ENCODE results near the gene FBXL14. TPM values are rescaled to one million over a fixed set of nuclear protein-coding genes. Genes with fewer than 3 reads are reported as not detected.
"Not testable (repeated sequence)": the region's sequence is repeated elsewhere in the genome, so short reads cannot be mapped to it uniquely, and the experiment has no call there.

Gene FBXL14
- total RNA-seq, 1 experiment from 2014 or later, result 11.9 TPM

DNA sequence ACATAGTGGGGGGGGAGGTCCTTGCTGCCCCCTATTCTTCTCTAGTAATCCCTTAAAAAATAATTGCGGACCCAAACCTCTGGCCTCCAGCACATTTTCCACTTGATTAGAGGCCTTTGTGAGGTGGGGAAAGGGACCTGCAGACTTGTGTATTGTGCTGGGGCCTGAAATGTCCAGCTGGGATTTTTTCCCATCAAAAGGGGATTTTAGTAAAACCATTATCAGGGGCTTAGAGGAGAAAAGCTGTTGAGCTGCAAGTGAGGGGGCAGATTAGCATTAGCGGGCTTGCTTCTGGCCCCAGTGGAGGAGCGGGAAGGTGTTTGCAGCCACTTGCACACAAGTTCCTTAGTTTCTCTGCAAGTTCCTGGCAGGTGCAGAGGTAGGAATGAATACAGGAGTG lies 13.9 kb downstream of the FBXL14 start:
- no peak for DNase-seq (ENCODE audit: low read depth)
- in situ Hi-C loops (cut with HindIII; ENCODE audit: low pct_unique_long_range_greater_than_20kb, low sequenced_read_pairs), result no loop called here

DNA sequence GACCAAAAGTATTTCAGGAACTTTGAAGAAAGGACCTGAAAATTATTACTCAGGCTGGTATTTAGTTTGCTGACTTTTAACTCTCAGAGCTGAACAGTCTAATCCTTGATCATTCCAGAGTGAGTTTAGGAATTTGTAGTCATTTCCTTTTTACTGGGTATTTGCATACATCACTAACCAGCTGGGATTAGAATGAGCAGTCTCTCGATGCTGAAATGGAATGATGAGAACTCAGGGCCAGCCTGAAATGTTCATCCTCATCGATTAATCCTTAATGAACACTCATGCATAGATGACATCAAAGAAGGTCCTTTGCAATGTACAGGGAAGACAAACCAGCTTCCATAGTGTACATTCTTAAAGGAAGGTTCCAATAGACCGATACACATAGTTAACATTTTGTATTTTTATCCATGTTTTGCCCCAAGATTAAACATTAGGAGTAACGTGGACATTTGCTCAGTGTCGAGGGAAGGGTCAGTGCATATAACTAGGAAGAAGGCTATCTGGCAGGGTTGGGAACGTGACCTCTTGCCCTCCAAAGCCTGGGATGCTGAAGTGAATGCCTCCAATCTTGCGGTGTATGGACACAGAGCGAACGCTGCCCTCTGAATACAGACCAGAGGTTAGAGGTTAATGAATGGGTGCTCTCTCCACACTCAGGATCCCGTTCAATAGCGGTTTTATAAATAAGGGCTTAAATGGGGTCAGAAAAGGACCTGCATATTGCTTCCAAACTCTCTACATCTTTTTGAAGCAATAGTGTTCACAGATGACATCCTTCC lies 14.5 kb downstream of the FBXL14 start:
- in situ Hi-C loops (cut with HindIII; ENCODE audit: low pct_unique_long_range_greater_than_20kb, low sequenced_read_pairs), result no loop called here
- DNase-seq (ENCODE audit: low read depth), result no peak

DNA sequence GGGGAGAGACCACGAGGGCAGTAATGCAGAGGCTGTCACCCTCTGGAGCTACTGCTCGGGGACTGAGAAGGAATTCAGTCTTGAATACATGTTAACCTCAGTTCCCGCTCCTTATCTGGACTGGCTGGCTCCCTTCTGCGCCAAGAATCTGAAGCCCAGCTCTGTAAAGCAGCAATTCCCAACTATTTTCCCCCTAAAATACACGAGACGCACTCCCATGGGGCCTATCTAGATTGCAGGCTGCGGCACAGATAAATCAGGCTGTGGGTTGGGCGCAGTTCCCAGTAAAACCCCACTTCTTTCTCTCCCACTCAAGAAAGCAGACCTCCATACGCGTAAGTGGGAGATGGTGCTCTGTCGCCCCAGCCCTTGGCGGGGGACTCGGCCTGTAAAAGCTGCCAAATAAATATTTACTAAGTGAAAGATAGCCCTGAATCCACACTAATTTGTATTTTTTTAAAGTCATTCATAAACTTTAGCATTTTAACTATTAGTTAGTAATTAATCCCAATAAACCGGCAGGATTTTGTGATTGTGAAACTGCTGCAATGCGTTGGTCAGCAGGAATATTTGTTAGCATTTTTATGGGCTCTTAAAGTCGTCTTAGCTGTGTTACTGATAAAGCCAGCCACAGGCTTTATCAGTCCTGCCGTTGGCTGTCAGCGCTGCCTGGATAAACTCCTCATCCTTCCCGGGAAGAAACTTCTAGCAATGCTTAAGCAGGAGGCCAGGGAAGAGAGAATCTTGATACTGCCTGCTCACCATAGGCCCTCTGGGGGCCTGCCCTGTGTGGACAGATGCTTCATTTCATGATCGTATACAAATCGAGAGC lies 17.8 kb downstream of the FBXL14 start:
- no peak for DNase-seq (ENCODE audit: low read depth)
- in situ Hi-C loops (cut with HindIII; ENCODE audit: low pct_unique_long_range_greater_than_20kb, low sequenced_read_pairs), result no loop called here

DNA sequence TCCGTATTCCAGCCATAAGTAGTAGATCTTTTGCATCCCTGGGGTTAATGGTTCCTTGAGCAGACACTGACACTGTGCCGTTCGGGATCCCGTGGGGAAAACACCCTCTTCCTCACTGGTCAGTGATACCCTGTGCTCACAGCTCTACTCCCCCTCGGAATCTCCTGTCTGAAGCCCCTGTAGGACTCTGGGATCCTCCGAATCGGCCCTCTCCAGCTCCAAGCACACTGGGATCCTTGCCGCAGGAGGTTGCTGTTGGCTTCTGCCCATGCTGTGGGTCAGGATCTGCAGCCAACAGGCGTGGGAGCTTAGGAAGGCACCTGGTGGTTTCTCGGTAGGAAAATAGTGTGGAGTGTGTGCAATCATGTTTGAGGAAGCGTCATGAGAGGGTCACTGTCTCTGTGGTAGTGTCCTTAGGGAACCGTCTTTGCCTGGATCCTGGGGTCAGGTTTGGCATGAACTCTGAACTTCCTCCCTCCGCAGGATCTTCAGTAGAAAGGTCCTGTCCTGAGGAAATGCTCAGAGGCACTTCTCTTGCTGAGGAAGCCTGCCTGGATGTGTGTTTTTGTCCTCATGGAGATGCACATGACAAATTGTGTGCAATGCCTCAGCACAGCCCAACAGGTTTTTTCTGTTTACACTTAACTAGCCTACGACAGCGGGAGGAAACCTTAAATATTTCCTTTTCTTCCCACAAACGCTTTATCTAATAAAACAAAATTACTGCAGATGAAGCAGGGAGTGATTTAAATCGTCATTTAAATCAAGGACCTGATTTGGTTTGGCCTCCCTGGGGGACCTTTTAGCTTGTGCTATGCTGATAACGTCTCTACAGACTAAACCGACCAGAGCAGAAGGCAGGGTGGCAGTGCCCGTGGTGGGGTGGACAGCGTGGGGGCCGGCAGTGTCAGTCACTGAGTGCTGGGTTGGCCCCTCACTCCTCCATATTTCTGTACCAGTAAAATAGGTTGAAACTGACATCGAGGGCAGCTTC lies 18.7 kb downstream of the FBXL14 start:
- no peak for DNase-seq (ENCODE audit: low read depth)
- in situ Hi-C loops (cut with HindIII; ENCODE audit: low pct_unique_long_range_greater_than_20kb, low sequenced_read_pairs), result no loop called here

DNA sequence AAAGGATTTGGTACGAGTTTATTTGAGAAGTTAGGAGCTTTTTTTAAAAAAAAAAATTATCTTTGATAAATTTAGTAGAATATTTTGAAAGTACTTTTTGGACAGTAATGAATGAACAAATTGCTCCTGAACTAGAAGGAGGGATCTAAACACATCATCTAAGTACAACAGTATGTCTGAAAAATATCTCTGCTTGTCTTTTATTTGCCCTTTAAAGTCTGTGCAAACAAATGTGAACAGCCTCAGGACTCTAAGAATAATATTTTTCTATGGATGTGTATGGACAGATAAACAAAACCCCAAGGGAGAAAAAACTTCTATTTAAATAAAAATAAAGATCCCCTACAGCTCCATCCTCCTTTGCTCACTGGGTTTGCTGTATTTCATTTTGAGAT lies 19.5 kb downstream of the FBXL14 start:
- in situ Hi-C loops (cut with HindIII; ENCODE audit: low pct_unique_long_range_greater_than_20kb, low sequenced_read_pairs), result loop anchor here (25.0 kb wide), 1 partner anchor 463 kb away; no protein-coding TSS in a partner anchor
- no peak for DNase-seq (ENCODE audit: low read depth)

DNA sequence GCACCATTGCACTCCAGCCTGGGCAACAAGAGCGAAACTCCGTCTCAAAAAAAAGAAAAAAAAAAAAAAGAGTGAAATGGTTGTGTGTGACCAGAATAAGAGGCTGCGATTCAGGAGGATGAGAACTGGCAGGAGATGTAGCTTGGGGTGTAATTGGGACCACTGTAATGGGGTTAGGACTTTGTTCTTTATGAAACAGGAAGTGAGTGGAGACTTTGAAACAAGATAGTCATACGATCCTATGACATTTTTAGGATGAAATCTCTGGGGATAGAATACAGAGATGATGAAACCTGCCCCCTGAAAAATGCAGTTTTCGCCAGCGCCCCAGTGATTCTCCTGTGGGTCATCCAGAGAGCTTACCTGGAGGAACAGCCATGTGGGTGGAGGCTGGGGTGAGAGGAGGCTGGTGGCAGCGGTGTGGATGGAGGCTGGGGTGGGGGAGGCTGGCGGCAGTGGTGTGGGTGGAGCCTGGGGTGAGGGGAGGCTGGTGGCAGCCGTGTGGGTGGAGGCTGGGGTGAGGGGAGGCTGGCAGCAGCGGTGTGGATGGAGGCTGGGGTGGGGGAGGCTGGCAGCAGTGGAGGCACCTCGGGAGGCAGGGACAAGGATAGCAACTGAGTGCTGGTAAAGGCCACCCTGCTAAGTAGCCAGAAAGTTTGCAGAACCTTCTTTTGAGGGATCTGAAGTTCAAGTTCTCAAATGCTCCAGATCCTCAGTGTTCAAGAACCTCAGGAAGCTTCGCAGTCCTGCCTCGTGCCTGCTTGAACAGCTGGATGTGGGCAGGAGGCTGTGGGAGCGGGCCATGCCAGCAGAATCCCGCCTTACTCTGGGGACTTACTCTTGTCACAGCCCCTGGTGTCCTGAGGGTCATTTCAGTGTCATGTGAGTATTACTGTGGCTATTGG lies 20.2 kb downstream of the FBXL14 start:
- no peak for DNase-seq (ENCODE audit: low read depth)

DNA sequence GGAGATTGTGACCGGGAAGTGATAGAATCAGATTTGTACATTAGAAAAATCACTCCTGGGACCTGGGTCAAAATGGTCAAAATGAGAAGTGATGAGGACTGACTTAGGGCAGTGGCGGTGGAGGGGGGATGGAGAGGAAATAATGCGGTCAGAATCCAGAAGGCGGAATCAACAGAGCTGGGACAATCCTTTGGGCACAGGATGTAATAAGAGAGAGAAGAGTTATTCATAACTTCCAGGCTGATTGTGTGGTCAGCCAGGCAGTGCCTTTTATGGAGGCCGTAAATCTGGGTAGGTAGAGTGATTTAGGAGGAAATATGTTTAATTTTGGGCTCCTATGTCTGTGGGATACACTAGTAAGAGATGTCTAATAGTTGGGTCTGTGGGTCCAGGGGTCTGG lies 21.6 kb downstream of the FBXL14 start:
- in situ Hi-C loops (cut with HindIII; ENCODE audit: low pct_unique_long_range_greater_than_20kb, low sequenced_read_pairs), result loop anchor here (25.0 kb wide), 1 partner anchor 460 kb away; no protein-coding TSS in a partner anchor

More for the DNA sequence above, 20.2 kb downstream of the FBXL14 start:
- in situ Hi-C loops (cut with HindIII; ENCODE audit: low pct_unique_long_range_greater_than_20kb, low sequenced_read_pairs), result loop anchor here (25.0 kb wide), 1 partner anchor 462 kb away; no protein-coding TSS in a partner anchor

DNA sequence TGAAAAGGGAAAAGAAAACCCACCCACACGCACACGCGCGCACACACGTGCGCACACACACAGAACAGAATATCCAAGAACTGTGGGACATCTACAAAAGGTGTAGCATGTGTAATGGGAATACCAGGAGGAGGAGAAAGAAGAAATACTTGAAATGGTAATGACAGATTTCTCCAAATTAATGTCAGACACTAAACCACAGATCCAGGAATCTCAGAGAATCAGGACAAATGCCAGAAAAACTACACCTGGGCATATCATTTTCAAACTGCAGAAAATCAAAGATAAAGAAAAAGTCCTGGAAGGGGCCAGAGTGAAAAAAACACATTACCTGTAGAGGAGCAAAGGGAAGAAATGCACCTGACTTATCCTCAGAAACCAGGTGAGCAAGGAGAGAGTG lies 26.5 kb downstream of the FBXL14 start:
- no peak for DNase-seq (ENCODE audit: low read depth)
- in situ Hi-C loops (cut with HindIII; ENCODE audit: low pct_unique_long_range_greater_than_20kb, low sequenced_read_pairs), result loop anchor here (25.0 kb wide), 1 partner anchor 456 kb away; no protein-coding TSS in a partner anchor

More for the DNA sequence above, 21.6 kb downstream of the FBXL14 start:
- DNase-seq (ENCODE audit: low read depth), result no peak

DNA sequence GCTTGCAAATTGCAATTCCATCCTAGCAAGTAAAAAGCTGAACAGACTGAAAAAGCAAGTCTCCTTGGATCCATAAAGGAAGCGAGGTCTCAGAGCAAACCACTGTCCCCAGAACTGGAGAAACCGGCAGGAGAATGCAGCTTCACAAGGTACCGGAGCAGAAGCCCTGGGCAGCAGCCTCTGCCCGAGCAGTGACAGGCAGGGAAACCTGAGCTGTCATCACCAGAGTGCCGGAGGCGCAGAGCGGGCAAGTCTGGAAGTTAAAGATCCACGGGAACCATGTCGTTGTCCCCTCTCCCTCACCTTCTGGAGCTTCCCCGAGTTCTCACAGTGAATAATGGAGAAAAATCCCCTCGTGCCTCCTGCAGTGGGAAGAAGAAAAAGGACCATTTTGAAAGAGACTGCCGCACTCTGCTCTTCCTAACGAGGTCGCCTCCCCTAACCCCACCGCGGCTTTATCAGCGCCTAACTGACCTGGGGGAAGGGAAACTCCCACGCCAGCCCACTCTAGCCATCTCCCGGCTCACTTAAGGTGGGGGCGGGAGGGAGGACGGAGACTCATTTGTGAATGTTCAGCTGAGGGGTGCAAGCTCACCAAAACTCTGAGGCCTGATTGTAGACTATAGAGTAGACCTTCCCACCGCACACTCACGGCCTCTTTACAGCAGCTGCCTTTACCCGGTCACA lies 27.8 kb downstream of the FBXL14 start:
- in situ Hi-C loops (cut with HindIII; ENCODE audit: low pct_unique_long_range_greater_than_20kb, low sequenced_read_pairs), result loop anchor here (25.0 kb wide), 1 partner anchor 454 kb away; no protein-coding TSS in a partner anchor
- DNase-seq (ENCODE audit: low read depth), result no peak

DNA sequence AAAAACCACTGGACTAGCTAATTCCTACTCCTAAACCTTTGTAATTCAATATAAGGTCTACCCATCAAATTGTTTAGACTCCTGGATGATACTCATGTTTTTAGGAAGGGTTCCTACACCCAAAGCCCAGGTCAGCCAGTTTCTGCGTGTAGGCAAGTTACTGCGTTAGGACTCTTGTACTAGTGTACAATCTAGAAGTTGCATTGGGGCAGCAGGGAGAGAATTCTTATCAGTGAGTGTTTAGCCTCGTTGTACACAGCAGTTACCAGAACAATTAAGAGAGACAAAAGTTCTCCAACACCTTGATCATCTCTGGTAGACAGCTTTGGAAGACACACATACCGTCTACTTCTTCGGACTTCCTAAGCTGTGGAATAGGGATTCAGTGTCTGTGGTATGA lies 29.2 kb downstream of the FBXL14 start:
- in situ Hi-C loops (cut with HindIII; ENCODE audit: low pct_unique_long_range_greater_than_20kb, low sequenced_read_pairs), result loop anchor here (25.0 kb wide), 1 partner anchor 453 kb away; no protein-coding TSS in a partner anchor
- DNase-seq (ENCODE audit: low read depth), result no peak

DNA sequence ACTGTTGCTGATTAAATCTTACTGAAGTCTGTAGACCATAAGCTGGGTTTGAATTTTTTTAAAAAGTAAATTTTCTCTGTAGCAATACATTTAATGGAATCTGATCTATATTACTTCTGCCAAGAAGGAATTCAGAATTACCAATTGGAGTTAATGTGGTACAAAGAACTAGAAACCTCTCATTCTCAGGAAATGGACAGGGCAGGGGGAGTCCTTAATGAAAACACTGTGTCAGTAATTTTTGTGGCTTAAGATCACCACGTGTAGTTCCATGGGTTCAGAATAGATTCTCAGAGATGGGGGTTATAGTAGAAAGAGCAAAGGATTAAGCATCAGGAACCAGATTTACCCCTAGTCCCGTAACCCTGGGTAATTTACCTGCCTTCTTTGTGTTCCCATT lies 30.3 kb downstream of the FBXL14 start:
- no peak for DNase-seq (ENCODE audit: low read depth)
- in situ Hi-C loops (cut with HindIII; ENCODE audit: low pct_unique_long_range_greater_than_20kb, low sequenced_read_pairs), result loop anchor here (25.0 kb wide), 1 partner anchor 452 kb away; no protein-coding TSS in a partner anchor

DNA sequence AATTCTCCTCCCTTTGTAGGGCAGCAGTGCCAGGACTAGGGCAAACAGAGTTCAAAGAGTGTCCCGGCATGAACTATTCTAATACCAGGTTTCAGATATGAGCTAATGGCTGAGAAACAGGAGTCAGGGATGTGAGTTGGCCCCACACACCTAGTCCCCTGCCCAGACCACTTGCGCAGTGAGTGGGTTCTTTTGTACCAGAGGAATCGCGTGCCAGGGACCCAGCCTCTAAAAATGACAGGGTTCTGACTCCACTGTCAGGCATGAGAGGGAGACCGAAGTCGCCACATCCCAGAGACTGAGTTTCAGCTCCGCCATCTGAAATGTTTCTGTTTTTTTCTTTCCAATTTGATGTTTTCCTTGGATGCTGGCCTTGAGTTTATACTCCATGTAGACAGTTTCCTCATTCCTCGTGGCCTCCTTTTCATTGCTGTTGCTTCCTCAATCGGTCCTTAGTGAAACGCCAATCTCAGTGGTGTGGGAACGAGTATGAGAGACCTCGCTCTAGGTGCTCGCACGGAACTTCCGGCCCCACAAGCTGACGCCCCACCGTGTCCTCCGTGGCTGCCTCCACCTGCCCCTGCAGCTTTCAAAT lies 31.5 kb downstream of the FBXL14 start:
- DNase-seq (ENCODE audit: low read depth), result no peak
- in situ Hi-C loops (cut with HindIII; ENCODE audit: low pct_unique_long_range_greater_than_20kb, low sequenced_read_pairs), result loop anchor here (25.0 kb wide), 1 partner anchor 451 kb away; no protein-coding TSS in a partner anchor

DNA sequence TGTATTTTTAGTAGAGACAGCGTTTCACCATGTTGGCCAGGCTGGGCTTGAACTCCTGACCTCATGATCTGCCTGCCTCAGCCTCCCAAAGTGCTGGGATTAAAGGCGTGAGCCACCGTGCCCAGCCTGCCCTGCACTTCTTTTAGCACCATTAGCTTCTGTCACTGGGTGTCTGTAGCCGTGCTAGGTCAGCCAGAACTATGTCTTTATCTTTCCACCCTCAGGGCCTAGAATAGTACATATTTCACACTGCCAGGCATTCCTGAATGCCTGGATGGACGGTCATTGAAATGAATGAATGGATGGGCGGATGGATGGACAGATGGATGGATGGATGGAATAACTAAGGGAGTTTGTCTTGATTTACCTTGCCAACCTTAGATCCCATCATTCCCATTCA lies 33.7 kb downstream of the FBXL14 start:
- DNase-seq (ENCODE audit: low read depth), result no peak
- in situ Hi-C loops (cut with HindIII; ENCODE audit: low pct_unique_long_range_greater_than_20kb, low sequenced_read_pairs), result loop anchor here (25.0 kb wide), 1 partner anchor 448 kb away; no protein-coding TSS in a partner anchor

DNA sequence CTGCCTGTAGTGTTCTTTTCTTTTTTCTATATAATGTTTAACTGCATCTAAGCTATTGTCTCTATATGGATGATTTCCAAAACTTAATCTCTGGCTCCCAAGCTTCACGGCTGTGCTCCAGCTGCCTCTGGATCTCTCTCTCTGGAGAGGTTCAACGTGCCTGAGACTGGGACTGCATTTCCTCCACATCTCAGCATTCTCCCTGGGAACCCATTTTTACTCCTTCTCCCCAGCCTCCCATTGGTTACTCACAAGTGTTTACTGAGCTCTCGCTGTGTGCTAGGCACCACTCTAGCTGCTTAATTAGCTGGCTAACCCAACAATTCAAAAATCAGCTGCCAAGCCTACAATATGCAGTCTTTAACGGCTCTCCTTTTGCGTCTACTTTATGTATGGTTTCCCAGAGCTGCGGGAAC lies 34.7 kb downstream of the FBXL14 start:
- DNase-seq (ENCODE audit: low read depth), result no peak
- in situ Hi-C loops (cut with HindIII; ENCODE audit: low pct_unique_long_range_greater_than_20kb, low sequenced_read_pairs), result loop anchor here (25.0 kb wide), 1 partner anchor 447 kb away; no protein-coding TSS in a partner anchor

DNA sequence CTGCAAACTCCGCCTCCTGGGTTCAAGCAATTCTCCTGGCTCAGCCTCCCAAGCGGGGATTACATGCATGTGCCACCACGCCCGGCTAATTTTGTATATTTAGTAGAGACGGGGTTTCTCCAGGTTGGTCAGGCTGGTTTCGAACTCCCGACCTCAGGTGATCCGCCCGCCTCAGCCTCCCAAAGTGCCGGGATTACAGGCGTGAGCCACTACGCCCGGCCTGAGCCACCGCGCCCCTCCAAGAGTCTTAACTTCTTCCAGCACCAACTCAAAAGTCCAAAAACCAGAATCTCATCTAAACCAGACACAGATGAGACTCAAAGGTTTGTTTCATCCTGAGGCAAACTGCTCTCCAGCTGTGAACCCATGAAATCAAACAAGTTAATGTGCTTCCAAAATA lies 36.3 kb downstream of the FBXL14 start:
- in situ Hi-C loops (cut with HindIII; ENCODE audit: low pct_unique_long_range_greater_than_20kb, low sequenced_read_pairs), result loop anchor here (25.0 kb wide), 1 partner anchor 446 kb away; no protein-coding TSS in a partner anchor
- DNase-seq (ENCODE audit: low read depth), result not testable (repeated sequence)

All from Caki2 (cell line).